ENCODE measurements around the gene PROSER1. TPM values are rescaled to one million over a fixed set of nuclear protein-coding genes. Genes with fewer than 3 reads are reported as not detected.

The PROSER1 gene
- total RNA-seq, 1 experiment from 2014 or later, result 11.0 TPM

Other genes with a start within 250 kb of the PROSER1 start
- gene STOML3, start 47.3 kb downstream of the PROSER1 start, total RNA-seq (2014; rRNA removed; shearing (Covaris generic)), result not detected in 2 replicates
- gene NHLRC3, start 367 bp upstream of the PROSER1 start, total RNA-seq (2014; rRNA removed; shearing (Covaris generic)), result 7.6 and 11.2 TPM in 2 replicates